Mesenchymal stem cell (in vitro differentiated cells and primary cell): ENCODE results near the gene DNAH14.
"Not testable (repeated sequence)": the region's sequence is repeated elsewhere in the genome, so short reads cannot be mapped to it uniquely, and the experiment has no call there.

Source experiments
- DNase-seq: peaks from one replicate; pipeline ENCODE4 v3.0.0-alpha.2; 2013
- H2AFZ ChIP-seq: one replicate; pipeline ENCODE4 v1.6.1; 2013; ENCODE audit warnings: low read depth, mild to moderate bottlenecking, control low read depth, inconsistent platforms, low read length, moderate library complexity
- H2AK5ac ChIP-seq: 2 replicates; pipeline ENCODE4 v1.6.1; 2013; ENCODE audit warnings: low read length, moderate library complexity, mild to moderate bottlenecking, inconsistent platforms; ENCODE audit not compliant: severe bottlenecking
- H2BK120ac ChIP-seq: one replicate; pipeline ENCODE4 v1.6.1; 2013; ENCODE audit warnings: low read depth, mild to moderate bottlenecking, inconsistent platforms, low read length, moderate library complexity
- H2BK12ac ChIP-seq, 2 experiments: one replicate each; pipeline ENCODE4 v1.6.1; 2013; ENCODE audit warnings: inconsistent platforms in 2 of 2, low read length in 2 of 2, mild to moderate bottlenecking in 2 of 2, moderate library complexity in 2 of 2, control low read depth in 1 of 2
- H2BK15ac ChIP-seq: one replicate; pipeline ENCODE4 v1.6.1; 2013; ENCODE audit warnings: mild to moderate bottlenecking, low read depth, inconsistent platforms; ENCODE audit not compliant: poor library complexity, severe bottlenecking
- H2BK5ac ChIP-seq: 2 replicates; pipeline ENCODE4 v1.6.1; 2013; ENCODE audit warnings: low read depth, mild to moderate bottlenecking, low read length, control low read depth, inconsistent platforms; ENCODE audit not compliant: poor library complexity, severe bottlenecking
- H3K14ac ChIP-seq, 2 experiments: one replicate each; pipeline ENCODE4 v1.6.1; 2013; ENCODE audit warnings: inconsistent platforms in 2 of 2, low read length in 2 of 2, control low read depth in 1 of 2, mild to moderate bottlenecking in 1 of 2, moderate library complexity in 1 of 2
- H3K18ac ChIP-seq, 2 experiments: one replicate each; pipeline ENCODE4 v1.6.1; 2013; ENCODE audit warnings: inconsistent platforms in 2 of 2, low read length in 2 of 2, control low read depth in 1 of 2, low read depth in 1 of 2, mild to moderate bottlenecking in 1 of 2
- H3K23ac ChIP-seq, 2 experiments: one replicate each; pipeline ENCODE4 v1.6.1; 2013; ENCODE audit warnings: inconsistent platforms in 2 of 2, low read length in 2 of 2, mild to moderate bottlenecking in 2 of 2, moderate library complexity in 2 of 2, control low read depth in 1 of 2
- H3K27ac ChIP-seq: 2 replicates; pipeline ENCODE4 v1.5.1; 2013; ENCODE audit warnings: mild to moderate bottlenecking, moderate library complexity, low read length, control low read depth, inconsistent platforms; ENCODE audit not compliant: poor library complexity, severe bottlenecking
- H3K27me3 ChIP-seq, 2 experiments: 2 replicates each; pipeline versions ENCODE4 v1.6.1 to v1.7.0; 2013; ENCODE audit warnings: low read length in 2 of 2, mild to moderate bottlenecking in 2 of 2, moderate library complexity in 2 of 2, control low read depth in 1 of 2, inconsistent platforms in 1 of 2; ENCODE audit not compliant: control insufficient read depth in 1 of 2, insufficient read depth in 1 of 2
- H3K36me3 ChIP-seq, 2 experiments: 2 replicates each; pipeline versions ENCODE4 v1.6.1 to v1.7.0; 2013; ENCODE audit warnings: low read length in 2 of 2, control low read depth in 1 of 2, inconsistent platforms in 1 of 2, low read depth in 1 of 2, mild to moderate bottlenecking in 1 of 2; ENCODE audit not compliant: insufficient read depth in 2 of 2, control insufficient read depth in 1 of 2
- H3K4ac ChIP-seq, 2 experiments: one replicate each; pipeline ENCODE4 v1.6.1; 2013; ENCODE audit warnings: inconsistent platforms in 2 of 2, low read length in 2 of 2, mild to moderate bottlenecking in 2 of 2, moderate library complexity in 2 of 2, control low read depth in 1 of 2, low read depth in 1 of 2
- H3K4me1 ChIP-seq: 2 replicates; pipeline ENCODE4 v1.6.1; 2013; ENCODE audit warnings: low read depth, low read length, control low read depth; ENCODE audit not compliant: control insufficient read depth, insufficient read depth
- H3K4me2 ChIP-seq: 2 replicates; pipeline ENCODE4 v1.6.1; 2013; ENCODE audit warnings: low read length, mild to moderate bottlenecking, inconsistent platforms; ENCODE audit not compliant: poor library complexity, severe bottlenecking
- H3K4me3 ChIP-seq, 2 experiments: 2 replicates each; pipeline versions ENCODE4 v1.5.1 to v1.7.0; 2013; ENCODE audit warnings: low read length in 2 of 2, mild to moderate bottlenecking in 2 of 2, control low read depth in 1 of 2, low read depth in 1 of 2; ENCODE audit not compliant: insufficient read depth in 1 of 2
- H3K79me1 ChIP-seq: replicated peaks from 2 replicates; pipeline ENCODE4 v1.6.1; 2013; ENCODE audit warnings: mild to moderate bottlenecking, control low read depth, low read length, inconsistent platforms; ENCODE audit not compliant: poor library complexity, severe bottlenecking
- H3K9ac ChIP-seq: 2 replicates; pipeline ENCODE4 v1.7.0; 2013; ENCODE audit warnings: mild to moderate bottlenecking, low read length, moderate library complexity
- H3K9me3 ChIP-seq: 2 replicates; pipeline ENCODE4 v1.7.0; 2013; ENCODE audit warnings: mild to moderate bottlenecking, low read length; ENCODE audit not compliant: control insufficient read depth
- H4K8ac ChIP-seq: one replicate; pipeline ENCODE4 v1.6.1; 2013; ENCODE audit warnings: inconsistent platforms, mild to moderate bottlenecking, low read length, moderate library complexity
- H4K91ac ChIP-seq: one replicate; pipeline ENCODE4 v1.6.1; 2013; ENCODE audit warnings: mild to moderate bottlenecking, low read length, inconsistent platforms
- WGBS: methylation state at CpG from one replicate; pipeline ENCODE4 v1.1.7; 2013; ENCODE audit warnings: mixed read lengths; 5-methylcytosine and 5-hydroxymethylcytosine counted together

Gene DNAH14

GRCh38 chr1:225211694-225212442 is 282.4 kb downstream of the DNAH14 start:
- WGBS, result 100% methylated on average over 2 of the region's 5 CpGs

GRCh38 chr1:225224287-225224686 is 294.8 kb downstream of the DNAH14 start:
- Histone ChIP-seq H4K91ac (no peak overlapping the region), H3K27ac (no peak overlapping the region), H3K4me3 (no peak overlapping the region), H2BK5ac (no peak overlapping the region), H3K9ac (no peak overlapping the region), H3K18ac (no peak overlapping the region), H4K8ac (no peak overlapping the region), H3K4ac (no peak overlapping the region), H2BK12ac (no peak overlapping the region), H2AFZ (no peak overlapping the region), H2AK5ac (no peak overlapping the region), H3K27me3 (no peaks in the 10 kb centered on the region), H3K4me2 (no peak overlapping the region), H3K9me3 (peaks cover 3% of the 10 kb centered on the region), H2BK120ac (no peak overlapping the region), H2BK15ac (no peak overlapping the region), H3K79me1 (no peaks in the 10 kb centered on the region), H3K36me3 (no peaks in the 10 kb centered on the region), H3K4me1 (no peaks in the 10 kb centered on the region), H3K14ac (no peak overlapping the region), H3K23ac (no peak overlapping the region)
- no peak for DNase-seq
- 87% methylated on average over 1 of the region's 1 CpG for WGBS

More at GRCh38 chr1:225211694-225212442, 282.4 kb downstream of the DNAH14 start:
- not testable (repeated sequence) for H3K27me3 ChIP-seq, H3K4me2 ChIP-seq, H2BK15ac ChIP-seq, H3K4me3 ChIP-seq, H3K14ac ChIP-seq, H3K27ac ChIP-seq, DNase-seq, H2AFZ ChIP-seq, H3K23ac ChIP-seq, H3K36me3 ChIP-seq, H3K79me1 ChIP-seq, H3K9ac ChIP-seq, H4K91ac ChIP-seq, H3K18ac ChIP-seq, H2BK12ac ChIP-seq, H2BK5ac ChIP-seq, H2BK120ac ChIP-seq, H2AK5ac ChIP-seq, H3K4ac ChIP-seq, H3K4me1 ChIP-seq, H4K8ac ChIP-seq
- peaks cover 27% of the 10 kb centered on the region for H3K9me3 ChIP-seq

- H3K9ac ChIP-seq, result no peak overlapping the region
- H2BK15ac ChIP-seq, result no peak overlapping the region
- no peaks in the 10 kb centered on the region for H3K27me3 ChIP-seq
- H3K27ac ChIP-seq, result no peak overlapping the region
- H3K79me1 ChIP-seq, result no peaks in the 10 kb centered on the region
- H3K23ac ChIP-seq, result no peak overlapping the region
- H3K4ac ChIP-seq, result no peak overlapping the region
- no peak overlapping the region for H4K91ac ChIP-seq
- no peaks in the 10 kb centered on the region for H3K36me3 ChIP-seq
- H2AFZ ChIP-seq, result no peak overlapping the region
- H4K8ac ChIP-seq, result no peak overlapping the region
- DNase-seq, result no peak
- H3K14ac ChIP-seq, result no peak overlapping the region
- no peak overlapping the region for H2AK5ac ChIP-seq
- H3K9me3 ChIP-seq, result peaks cover 3% of the 10 kb centered on the region
- 98% methylated on average over 2 of the region's 2 CpGs for WGBS
- H2BK12ac ChIP-seq, result no peak overlapping the region
- no peaks in the 10 kb centered on the region for H3K4me1 ChIP-seq
- H3K4me2 ChIP-seq, result no peak overlapping the region
- H2BK5ac ChIP-seq, result no peak overlapping the region
- H3K4me3 ChIP-seq, result no peak overlapping the region
- no peak overlapping the region for H2BK120ac ChIP-seq
- no peak overlapping the region for H3K18ac ChIP-seq
Measured at GRCh38 chr1:225225681-225226080, 296.2 kb downstream of the DNAH14 start.

GRCh38 chr1:225228871-225229303 is 299.4 kb downstream of the DNAH14 start:
- H3K18ac ChIP-seq, result no peak overlapping the region
- no peaks in the 10 kb centered on the region for H3K27me3 ChIP-seq
- no peaks in the 10 kb centered on the region for H3K4me1 ChIP-seq
- 84% methylated on average over 8 of the region's 8 CpGs for WGBS
- no peak overlapping the region for H3K4ac ChIP-seq
- no peak overlapping the region for H4K91ac ChIP-seq
- H3K36me3 ChIP-seq, result no peaks in the 10 kb centered on the region
- peaks cover 4% of the 10 kb centered on the region for H3K9me3 ChIP-seq
- DNase-seq, result no peak
- no peak overlapping the region for H3K9ac ChIP-seq
- no peak overlapping the region for H3K4me2 ChIP-seq
- H2BK12ac ChIP-seq, result no peak overlapping the region
- H2BK5ac ChIP-seq, result no peak overlapping the region
- H2AK5ac ChIP-seq, result no peak overlapping the region
- no peak overlapping the region for H3K14ac ChIP-seq
- no peak overlapping the region for H3K27ac ChIP-seq
- H3K4me3 ChIP-seq, result no peak overlapping the region
- no peak overlapping the region for H3K23ac ChIP-seq
- H2AFZ ChIP-seq, result no peak overlapping the region
- no peak overlapping the region for H2BK120ac ChIP-seq
- H2BK15ac ChIP-seq, result no peak overlapping the region
- no peak overlapping the region for H4K8ac ChIP-seq
- no peaks in the 10 kb centered on the region for H3K79me1 ChIP-seq
